ENCODE measurements around the gene KYAT1.

The KYAT1 gene

GRCh38 chr9:128836509-128837145 is 45.1 kb downstream of the KYAT1 start:
- Histone ChIP-seq H3K4me1 (ENCODE audit: control insufficient read depth, insufficient read depth, low read length) (no peaks in the 10 kb centered on the region), H3K9ac (ENCODE audit: low read depth, low read length) (no peak overlapping the region), H3K4me3 (ENCODE audit: low read depth, low read length) (no peak overlapping the region), H3K27me3 (ENCODE audit: control insufficient read depth, insufficient read depth, low read length) (no peaks in the 10 kb centered on the region), H3K9me3 (ENCODE audit: control insufficient read depth, insufficient read depth, low read length) (no peaks in the 10 kb centered on the region), H3K27ac (ENCODE audit: low read depth, low read length) (no peak overlapping the region), H3K36me3 (ENCODE audit: control insufficient read depth, insufficient read depth, low read length) (peaks cover 36% of the 10 kb centered on the region)

DNA sequence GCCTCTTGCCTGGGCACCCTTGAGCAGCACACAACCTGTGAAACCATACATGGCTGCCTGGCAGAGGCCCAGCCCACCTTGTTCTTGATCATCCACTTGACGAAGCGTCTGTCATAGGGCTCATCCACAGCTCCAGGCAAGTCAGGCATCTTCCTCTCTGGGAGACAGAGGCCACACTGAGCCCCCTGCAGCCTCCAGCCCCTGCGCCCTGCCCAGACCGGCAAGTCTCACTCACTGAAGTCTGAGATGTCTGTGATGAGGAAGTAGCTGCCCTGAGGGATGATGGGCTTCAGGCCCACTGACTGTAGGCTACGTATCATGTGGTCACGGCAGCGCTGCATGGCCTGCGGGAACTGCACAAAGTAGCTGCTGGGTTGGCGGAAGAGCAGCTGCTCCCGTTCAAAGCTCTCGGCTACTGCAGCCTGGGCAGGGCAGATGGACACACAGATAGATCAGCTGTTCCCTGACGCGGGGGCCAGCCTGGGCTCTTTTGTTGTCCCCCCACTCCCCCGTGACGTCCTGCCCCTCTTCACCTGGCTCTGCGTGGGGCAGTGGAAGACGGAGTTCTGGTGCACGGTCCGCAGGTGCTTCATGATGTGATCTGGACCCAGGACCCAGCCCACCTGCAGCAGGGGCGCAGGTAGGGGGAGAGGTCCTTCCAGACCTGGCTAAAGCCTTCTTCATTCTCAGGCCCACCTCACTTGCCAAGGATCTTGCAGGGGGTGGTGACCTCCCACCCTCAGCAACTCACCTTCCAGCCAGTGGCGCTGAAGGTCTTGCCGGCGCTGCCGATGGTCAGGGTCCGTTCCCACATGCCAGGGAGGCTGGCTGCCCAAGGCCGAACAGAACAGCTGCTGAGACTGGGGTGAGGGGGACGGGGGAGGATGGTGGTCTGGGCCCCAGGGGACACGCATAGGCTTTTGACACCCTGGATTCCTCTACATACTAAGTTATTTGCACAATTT is 46.2 kb downstream of the KYAT1 start:
- H3K27me3 ChIP-seq (ENCODE audit: control insufficient read depth, insufficient read depth, low read length): no peaks in the 10 kb centered on the region
- no peak overlapping the region for H3K4me3 ChIP-seq (ENCODE audit: low read depth, low read length)
- no peaks in the 10 kb centered on the region for H3K4me1 ChIP-seq (ENCODE audit: control insufficient read depth, insufficient read depth, low read length)
- no peaks in the 10 kb centered on the region for H3K9me3 ChIP-seq (ENCODE audit: control insufficient read depth, insufficient read depth, low read length)
- H3K27ac ChIP-seq (ENCODE audit: low read depth, low read length): no peak overlapping the region
- H3K36me3 ChIP-seq (ENCODE audit: control insufficient read depth, insufficient read depth, low read length): peaks cover 36% of the 10 kb centered on the region
- no peak overlapping the region for H3K9ac ChIP-seq (ENCODE audit: low read depth, low read length)

GRCh38 chr9:128833696-128834095 is 48.1 kb downstream of the KYAT1 start:
- H3K9ac ChIP-seq (ENCODE audit: low read depth, low read length): no peak overlapping the region
- peaks cover 3% of the 10 kb centered on the region; the same call in 1 of the 2 replicates for H3K4me1 ChIP-seq (ENCODE audit: control insufficient read depth, insufficient read depth, low read length)
- no peaks in the 10 kb centered on the region for H3K27me3 ChIP-seq (ENCODE audit: control insufficient read depth, insufficient read depth, low read length)
- no peaks in the 10 kb centered on the region for H3K9me3 ChIP-seq (ENCODE audit: control insufficient read depth, insufficient read depth, low read length)
- no peak overlapping the region for H3K4me3 ChIP-seq (ENCODE audit: low read depth, low read length)
- H3K36me3 ChIP-seq (ENCODE audit: control insufficient read depth, insufficient read depth, low read length): peaks cover 36% of the 10 kb centered on the region
- no peak overlapping the region for H3K27ac ChIP-seq (ENCODE audit: low read depth, low read length)

DNA sequence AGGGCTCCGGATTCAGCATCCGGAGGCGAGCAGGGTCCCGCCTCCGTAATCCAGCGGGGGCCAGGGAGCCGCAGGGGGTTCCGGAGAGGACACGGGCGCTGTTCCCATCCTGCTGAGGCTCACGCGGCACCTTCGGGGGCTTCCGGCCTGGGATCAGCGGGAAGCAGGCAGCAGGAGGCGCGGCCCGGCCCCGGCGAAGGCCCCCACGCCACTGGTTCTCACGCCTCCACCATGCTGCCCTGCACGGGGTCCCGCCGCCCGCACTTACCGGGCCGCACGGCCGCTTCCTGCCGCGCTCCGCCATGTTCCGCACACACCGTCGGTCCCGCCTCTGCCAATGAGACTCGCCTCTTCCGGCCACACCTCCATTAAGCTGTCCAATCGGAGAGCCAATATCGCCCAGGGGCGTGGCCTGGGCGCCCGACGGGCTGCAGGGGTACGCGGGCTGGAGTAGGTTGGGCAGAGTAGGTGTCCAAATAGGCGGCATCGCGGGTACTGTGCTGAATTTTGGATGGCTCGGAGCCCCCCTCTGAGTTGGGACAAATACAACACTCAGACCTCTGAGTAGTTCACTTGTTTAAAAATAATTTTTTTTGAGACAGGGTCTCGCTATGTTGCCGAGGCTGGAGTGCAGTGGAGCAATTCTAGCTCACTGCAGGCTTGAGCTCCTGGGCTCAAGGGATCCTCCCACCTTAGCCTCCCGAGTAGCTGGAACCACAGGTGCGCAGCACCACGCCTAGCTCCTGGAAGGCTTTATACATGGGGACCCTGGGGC is 52.1 kb downstream of the KYAT1 start, which contains the start of gene SPOUT1:
TSS of gene SPOUT1 (minus strand) at position 318 of the 775 bp plus-strand sequence. CDS start at position 304, 14 bp downstream.
- peak within 1 kb of the TSS; percentile 87 for H3K27ac ChIP-seq (ENCODE audit: low read depth, low read length)
- H3K4me3 ChIP-seq (ENCODE audit: low read depth, low read length): peak within 1 kb of the TSS; percentile 97
- no peaks in the 10 kb centered on the region for H3K27me3 ChIP-seq (ENCODE audit: control insufficient read depth, insufficient read depth, low read length)
- peak within 1 kb of the TSS; percentile 88 for H3K9ac ChIP-seq (ENCODE audit: low read depth, low read length)
- peaks cover 5% of the 10 kb centered on the region; the same call in 1 of the 2 replicates for H3K4me1 ChIP-seq (ENCODE audit: control insufficient read depth, insufficient read depth, low read length)
- H3K9me3 ChIP-seq (ENCODE audit: control insufficient read depth, insufficient read depth, low read length): no peaks in the 10 kb centered on the region
- peaks cover 49% of the 10 kb centered on the region for H3K36me3 ChIP-seq (ENCODE audit: control insufficient read depth, insufficient read depth, low read length)

- Histone ChIP-seq H3K9me3 (ENCODE audit: control insufficient read depth, insufficient read depth, low read length) (no peaks in the 10 kb centered on the region), H3K9ac (ENCODE audit: low read depth, low read length) (peak overlapping the region; percentile 88), H3K27ac (ENCODE audit: low read depth, low read length) (peak overlapping the region; percentile 87), H3K27me3 (ENCODE audit: control insufficient read depth, insufficient read depth, low read length) (no peaks in the 10 kb centered on the region), H3K4me3 (ENCODE audit: low read depth, low read length) (peak overlapping the region; percentile 97), H3K36me3 (ENCODE audit: control insufficient read depth, insufficient read depth, low read length) (peaks cover 57% of the 10 kb centered on the region), H3K4me1 (ENCODE audit: control insufficient read depth, insufficient read depth, low read length) (peaks cover 5% of the 10 kb centered on the region; the same call in 1 of the 2 replicates)
Observed at GRCh38 chr9:128828719-128829452, 52.9 kb downstream of the KYAT1 start.

DNA sequence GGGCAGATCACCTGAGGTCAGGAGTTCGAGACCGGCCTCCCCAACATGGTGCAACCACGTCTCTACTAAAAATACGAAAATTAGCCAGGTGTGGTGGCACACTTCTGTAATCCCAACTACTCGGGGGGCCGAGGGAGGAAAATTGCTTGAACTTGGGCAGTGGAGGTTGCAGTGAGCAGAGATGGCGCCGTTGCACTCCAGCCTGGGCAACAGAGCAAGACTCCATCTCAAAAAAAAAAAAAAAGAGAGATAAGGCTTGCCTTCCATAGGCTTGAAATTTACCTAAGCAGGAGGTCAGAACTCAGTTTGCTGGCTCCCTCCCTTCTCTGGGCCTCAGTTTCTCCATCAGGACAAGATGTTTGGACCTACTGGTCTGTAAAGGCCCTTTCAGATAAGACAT is 53.5 kb downstream of the KYAT1 start:
- H3K36me3 ChIP-seq (ENCODE audit: control insufficient read depth, insufficient read depth, low read length): peaks cover 58% of the 10 kb centered on the region
- peak overlapping the region; percentile 97; the same call in 1 of the 2 replicates for H3K4me3 ChIP-seq (ENCODE audit: low read depth, low read length)
- H3K9me3 ChIP-seq (ENCODE audit: control insufficient read depth, insufficient read depth, low read length): no peaks in the 10 kb centered on the region
- H3K27me3 ChIP-seq (ENCODE audit: control insufficient read depth, insufficient read depth, low read length): no peaks in the 10 kb centered on the region
- peaks cover 5% of the 10 kb centered on the region; the same call in 1 of the 2 replicates for H3K4me1 ChIP-seq (ENCODE audit: control insufficient read depth, insufficient read depth, low read length)
- no peak overlapping the region for H3K27ac ChIP-seq (ENCODE audit: low read depth, low read length)
- no peak overlapping the region for H3K9ac ChIP-seq (ENCODE audit: low read depth, low read length)

DNA sequence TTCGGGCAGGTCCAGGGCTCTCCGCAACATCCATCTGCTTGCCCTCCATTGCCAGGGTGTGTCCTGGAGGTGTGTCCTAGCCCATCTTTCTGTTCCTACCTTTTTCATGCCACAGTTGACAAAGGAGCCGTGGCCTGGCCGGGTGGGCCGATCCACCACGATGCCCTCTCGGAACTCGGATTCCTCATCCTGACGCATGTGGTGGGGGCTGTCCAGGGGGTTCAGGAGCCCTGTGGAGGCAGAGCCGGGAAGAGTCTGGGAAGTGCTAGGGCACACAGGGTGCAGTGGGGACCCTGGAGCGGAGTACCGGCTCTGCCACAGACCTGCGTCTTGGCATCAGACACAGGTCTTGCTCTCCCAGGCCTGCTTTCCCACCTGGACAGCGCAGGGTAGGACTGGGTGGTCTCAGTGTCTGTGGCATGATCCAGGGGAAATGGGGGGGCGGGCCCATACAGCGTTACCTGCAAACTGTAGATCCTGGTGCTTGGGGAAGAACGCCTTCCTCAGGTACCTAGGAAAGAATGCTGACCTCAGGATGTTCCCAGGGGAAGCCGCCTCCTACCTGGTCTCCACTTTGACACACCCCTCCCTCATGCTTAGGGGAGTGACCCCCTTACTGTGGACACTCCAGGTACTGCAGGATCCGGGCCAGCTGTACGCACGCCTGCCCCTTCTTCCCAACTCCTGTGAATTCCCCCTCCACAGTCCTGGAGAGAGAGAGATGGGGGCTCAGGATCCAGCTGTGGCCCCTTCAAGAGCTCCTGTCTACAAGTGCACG is 55.6 kb downstream of the KYAT1 start:
- Histone ChIP-seq H3K27me3 (ENCODE audit: control insufficient read depth, insufficient read depth, low read length) (no peaks in the 10 kb centered on the region), H3K36me3 (ENCODE audit: control insufficient read depth, insufficient read depth, low read length) (peaks cover 71% of the 10 kb centered on the region), H3K4me1 (ENCODE audit: control insufficient read depth, insufficient read depth, low read length) (peaks cover 5% of the 10 kb centered on the region; the same call in 1 of the 2 replicates), H3K9me3 (ENCODE audit: control insufficient read depth, insufficient read depth, low read length) (no peaks in the 10 kb centered on the region), H3K9ac (ENCODE audit: low read depth, low read length) (no peak overlapping the region), H3K4me3 (ENCODE audit: low read depth, low read length) (no peak overlapping the region), H3K27ac (ENCODE audit: low read depth, low read length) (no peak overlapping the region)

GRCh38 chr9:128824911-128825310 is 56.8 kb downstream of the KYAT1 start:
- Histone ChIP-seq H3K27ac (ENCODE audit: low read depth, low read length) (no peak overlapping the region), H3K4me3 (ENCODE audit: low read depth, low read length) (no peak overlapping the region), H3K36me3 (ENCODE audit: control insufficient read depth, insufficient read depth, low read length) (peaks cover 71% of the 10 kb centered on the region)

DNA sequence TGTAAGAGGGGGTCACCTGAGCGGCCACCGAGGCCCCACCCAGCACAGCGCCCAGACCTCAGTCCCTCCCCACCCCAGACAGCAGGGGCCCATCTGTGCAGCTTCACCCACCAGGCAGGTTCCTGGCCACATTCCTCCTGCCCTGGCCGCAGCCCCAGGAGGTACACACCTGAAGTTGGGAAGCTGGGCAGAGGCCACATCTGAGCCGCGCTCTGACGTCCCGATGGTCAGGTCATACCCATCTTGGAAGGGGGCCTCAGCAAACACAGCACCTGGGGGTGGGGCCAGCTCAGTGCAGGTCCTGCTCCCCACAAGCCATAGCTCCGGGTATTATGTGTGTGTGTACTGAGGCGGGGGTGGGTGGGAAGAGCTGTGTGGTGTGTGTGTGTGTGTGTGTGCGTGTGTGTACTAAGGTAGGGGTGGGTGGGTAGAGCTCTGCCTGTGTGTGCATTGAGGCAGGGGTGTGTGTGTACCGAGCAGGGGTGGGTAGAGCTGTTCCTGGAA is 57.8 kb downstream of the KYAT1 start:
- Histone ChIP-seq H3K4me3 (ENCODE audit: low read depth, low read length) (no peak overlapping the region), H3K9me3 (ENCODE audit: control insufficient read depth, insufficient read depth, low read length) (no peaks in the 10 kb centered on the region), H3K27me3 (ENCODE audit: control insufficient read depth, insufficient read depth, low read length) (no peaks in the 10 kb centered on the region), H3K36me3 (ENCODE audit: control insufficient read depth, insufficient read depth, low read length) (peaks cover 71% of the 10 kb centered on the region), H3K4me1 (ENCODE audit: control insufficient read depth, insufficient read depth, low read length) (peaks cover 4% of the 10 kb centered on the region; the same call in 1 of the 2 replicates), H3K27ac (ENCODE audit: low read depth, low read length) (no peak overlapping the region), H3K9ac (ENCODE audit: low read depth, low read length) (no peak overlapping the region)

More at GRCh38 chr9:128824911-128825310, 56.8 kb downstream of the KYAT1 start:
- Histone ChIP-seq H3K9me3 (ENCODE audit: control insufficient read depth, insufficient read depth, low read length) (no peaks in the 10 kb centered on the region), H3K9ac (ENCODE audit: low read depth, low read length) (no peak overlapping the region), H3K27me3 (ENCODE audit: control insufficient read depth, insufficient read depth, low read length) (no peaks in the 10 kb centered on the region), H3K4me1 (ENCODE audit: control insufficient read depth, insufficient read depth, low read length) (peaks cover 5% of the 10 kb centered on the region; the same call in 1 of the 2 replicates)
